OCI-LY7 (cell line): ENCODE measurements around the gene SPINDOC. TPM values are rescaled to one million over a fixed set of nuclear protein-coding genes. Genes with fewer than 3 reads are reported as not detected.

Experiments used
- BruUV-seq: library from RNA; stranded (reverse); fragments of 400-500 nt; replicated peaks from 2 replicates; lab custom pipeline; 2021; lab: Mats Ljungman, UMichigan
- CTCF ChIA-PET: fragments of 300-600 bp; sonication (Branson Sonifier 250); formaldehyde crosslinking; loops from one replicate; lab custom pipeline; 2022; ENCODE audit warnings: antibody characterized with exemption; ENCODE audit not compliant: unreplicated experiment; lab: Charles Lee
- POLR2A ChIA-PET: fragments of 300-600 bp; sonication (Branson Sonifier 250); formaldehyde crosslinking; loops from one replicate; lab custom pipeline; 2022; ENCODE audit warnings: antibody characterized with exemption; lab: Charles Lee
- DNase-seq: peaks from one replicate; pipeline ENCODE4 v3.0.0-alpha.2; 2015; ENCODE audit warnings: low spot score
- H2AFZ ChIP-seq: fragments of 200-600 bp; sonication (generic), shearing (Covaris generic); 2 replicates; pipeline ENCODE4 v1.6.1; 2014; ENCODE audit warnings: mild to moderate bottlenecking, antibody characterized with exemption, low read length, moderate library complexity
- H3K27ac ChIP-seq: fragments of 200-600 bp; sonication (generic); 2 replicates; pipeline ENCODE4 v1.5.1; 2014; ENCODE audit warnings: mixed run types, low read depth, mild to moderate bottlenecking, moderate library complexity, low read length, inconsistent platforms; ENCODE audit not compliant: poor library complexity, severe bottlenecking
- H3K36me3 ChIP-seq: fragments of 200-600 bp; sonication (generic); 2 replicates; pipeline ENCODE4 v1.6.1; 2014; ENCODE audit warnings: mild to moderate bottlenecking, antibody characterized with exemption, low read length, moderate library complexity, mixed read lengths; ENCODE audit not compliant: insufficient read depth
- H3K4me1 ChIP-seq: fragments of 200-600 bp; sonication (generic); 2 replicates; pipeline ENCODE4 v1.5.1; 2014; ENCODE audit warnings: mild to moderate bottlenecking, low read length; ENCODE audit not compliant: insufficient read depth, poor library complexity, severe bottlenecking
- H3K4me2 ChIP-seq: fragments of 200-600 bp; sonication (generic); 2 replicates; pipeline ENCODE4 v1.6.1; 2014; ENCODE audit warnings: mild to moderate bottlenecking, low read length
- H3K4me3 ChIP-seq: fragments of 200-600 bp; sonication (generic); 2 replicates; pipeline ENCODE4 v1.5.1; 2014; ENCODE audit warnings: mild to moderate bottlenecking, low read depth, low read length; ENCODE audit not compliant: poor library complexity, severe bottlenecking
- H3K79me2 ChIP-seq: fragments of 200-600 bp; sonication (generic); 2 replicates; pipeline ENCODE4 v1.6.1; 2016; ENCODE audit warnings: low read depth, mild to moderate bottlenecking, low read length, moderate library complexity, mixed read lengths; ENCODE audit not compliant: insufficient read depth
- H3K9me2 ChIP-seq: fragments of 200-600 bp; sonication (generic); 2 replicates; pipeline ENCODE4 v1.6.1; 2016; ENCODE audit warnings: mild to moderate bottlenecking, low read length, mixed read lengths; ENCODE audit not compliant: insufficient read depth
- H3K9me3 ChIP-seq: fragments of 200-600 bp; sonication (generic); 2 replicates; pipeline ENCODE4 v1.6.1; 2014; ENCODE audit warnings: mild to moderate bottlenecking, mixed run types, low read length, mixed read lengths
- H4K20me1 ChIP-seq: fragments of 200-600 bp; sonication (generic); 2 replicates; pipeline ENCODE4 v1.6.1; 2014; ENCODE audit warnings: mild to moderate bottlenecking, antibody characterized with exemption, low read length, moderate library complexity, mixed read lengths; ENCODE audit not compliant: insufficient read depth
- EZH2phosphoT487 ChIP-seq: fragments of 200-600 bp; sonication (generic); IDR thresholded peaks from 2 replicates; pipeline ENCODE4 v1.6.1; 2018; ENCODE audit warnings: low read depth, borderline replicate concordance, mild to moderate bottlenecking, mixed run types, antibody characterized with exemption, low read length, moderate library complexity, mixed read lengths
- intact Hi-C: fragments of 100-400 bp; cut with micrococcal nuclease; formaldehyde crosslinking; loops from one replicate; pipeline ENCODE4 v1.10.0; 2022; ENCODE audit not compliant: unreplicated experiment
- total RNA-seq, 2 experiments: library from RNA; depleted of rRNA in 1 of 2; stranded (reverse); fragments of >200 nt in 1 of 2; shearing (Covaris generic) in 1 of 2; gene quantifications; 2 replicates each; pipeline ENCODE4 v1.2.3, GENCODE V29; 2014 to 2022
- TF ChIP-seq, protein P1 (sequence below): fragments of 200-600 bp; sonication (generic); conservative IDR thresholded peaks from 2 replicates; pipeline ENCODE4 v1.5.1; 2014; ENCODE audit warnings: mild to moderate bottlenecking, antibody characterized with exemption, low read length, moderate library complexity, mixed read lengths

Gene SPINDOC
- total RNA-seq, 2 experiments from 2014 or later = 57.9 to 81.8 TPM

DNA sequence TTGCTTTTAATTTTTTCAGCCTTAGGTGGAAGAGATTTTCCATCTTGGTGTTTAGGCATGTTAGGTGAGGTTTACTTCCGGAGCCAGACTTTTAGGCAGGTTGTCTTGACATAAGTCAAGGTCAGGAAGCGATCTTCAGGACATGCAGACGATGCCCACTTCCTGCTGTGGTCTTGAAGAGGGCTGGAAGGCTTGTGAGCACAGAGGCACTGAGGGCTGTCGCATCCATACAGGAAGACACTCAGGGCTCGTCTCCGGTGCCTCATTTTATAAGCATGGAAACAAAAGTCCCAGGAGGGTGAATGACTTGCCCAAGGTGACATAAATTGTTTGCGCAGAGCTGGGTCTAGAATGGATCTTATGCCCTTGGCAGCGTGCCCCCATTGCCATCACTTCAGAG lies 56.4 kb downstream of the SPINDOC start:
- Histone ChIP-seq H3K9me3 (no peaks in the 10 kb centered on the region), H4K20me1 (peaks cover 10% of the 10 kb centered on the region; the same call in 1 of the 2 replicates), H3K27ac (no peak overlapping the region), H3K79me2 (peaks cover 74% of the 10 kb centered on the region), H3K4me2 (no peak overlapping the region), H3K36me3 (peaks cover 78% of the 10 kb centered on the region), H2AFZ (no peak overlapping the region), H3K9me2 (no peaks in the 10 kb centered on the region), H3K4me1 (peaks cover 17% of the 10 kb centered on the region), H3K4me3 (no peak overlapping the region)
- CTCF ChIA-PET = no interaction called here
- intact Hi-C loops = no loop called here
- no TSS peak for BruUV-seq
- no peak for DNase-seq
- POLR2A ChIA-PET = no interaction called here
- TF ChIP-seq, protein P1, sequence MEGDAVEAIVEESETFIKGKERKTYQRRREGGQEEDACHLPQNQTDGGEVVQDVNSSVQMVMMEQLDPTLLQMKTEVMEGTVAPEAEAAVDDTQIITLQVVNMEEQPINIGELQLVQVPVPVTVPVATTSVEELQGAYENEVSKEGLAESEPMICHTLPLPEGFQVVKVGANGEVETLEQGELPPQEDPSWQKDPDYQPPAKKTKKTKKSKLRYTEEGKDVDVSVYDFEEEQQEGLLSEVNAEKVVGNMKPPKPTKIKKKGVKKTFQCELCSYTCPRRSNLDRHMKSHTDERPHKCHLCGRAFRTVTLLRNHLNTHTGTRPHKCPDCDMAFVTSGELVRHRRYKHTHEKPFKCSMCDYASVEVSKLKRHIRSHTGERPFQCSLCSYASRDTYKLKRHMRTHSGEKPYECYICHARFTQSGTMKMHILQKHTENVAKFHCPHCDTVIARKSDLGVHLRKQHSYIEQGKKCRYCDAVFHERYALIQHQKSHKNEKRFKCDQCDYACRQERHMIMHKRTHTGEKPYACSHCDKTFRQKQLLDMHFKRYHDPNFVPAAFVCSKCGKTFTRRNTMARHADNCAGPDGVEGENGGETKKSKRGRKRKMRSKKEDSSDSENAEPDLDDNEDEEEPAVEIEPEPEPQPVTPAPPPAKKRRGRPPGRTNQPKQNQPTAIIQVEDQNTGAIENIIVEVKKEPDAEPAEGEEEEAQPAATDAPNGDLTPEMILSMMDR = no peak
- TF ChIP-seq EZH2phosphoT487 = no peak

GRCh38 chr11:63870351-63871140 lies 57.3 kb downstream of the SPINDOC start:
- DNase-seq = no peak
- intact Hi-C loops = no loop called here
- H3K79me2 ChIP-seq = peaks cover 73% of the 10 kb centered on the region

More at GRCh38 chr11:63870351-63871140, 57.3 kb downstream of the SPINDOC start:
- Histone ChIP-seq H3K4me3 (no peak overlapping the region), H3K27ac (no peak overlapping the region), H3K4me1 (peaks cover 11% of the 10 kb centered on the region), H3K9me2 (no peaks in the 10 kb centered on the region), H3K9me3 (no peaks in the 10 kb centered on the region), H3K36me3 (peaks cover 77% of the 10 kb centered on the region), H4K20me1 (peaks cover 7% of the 10 kb centered on the region; the same call in 1 of the 2 replicates), H2AFZ (no peak overlapping the region), H3K4me2 (no peak overlapping the region)
- ChIA-PET POLR2A (no interaction called here), CTCF (no interaction called here)
- BruUV-seq = no TSS peak
- no peak for TF ChIP-seq EZH2phosphoT487
- TF ChIP-seq, protein P1 = no peak
